Stimulated activated CD8-positive, alpha-beta memory T cell treated with anti-CD3 and anti-CD28 coated beads, Interleukin-4, amount 100 ng/mL, for 48 hours (primary cell): ENCODE measurements around the gene POU2F1.
"Not testable (repeated sequence)": the region's sequence is repeated elsewhere in the genome, so short reads cannot be mapped to it uniquely, and the experiment has no call there.

Experiments
- DNase-seq: peaks from one replicate; pipeline ENCODE4 v3.0.0-alpha.2; 2020

POU2F1 gene

GRCh38 chr1:167319206-167319605 is 98.5 kb downstream of the POU2F1 start:
- not testable (repeated sequence) for DNase-seq

- DNase-seq = no peak
These were observed 101.8 kb downstream of the POU2F1 start for GRCh38 chr1:167322483-167322882.

- no peak for DNase-seq
These were observed 104.5 kb downstream of the POU2F1 start for GRCh38 chr1:167325151-167325550.

- no peak for DNase-seq
These were observed 107.7 kb downstream of the POU2F1 start for GRCh38 chr1:167328306-167328815.

- no peak for DNase-seq
These were observed 108.3 kb downstream of the POU2F1 start for GRCh38 chr1:167328816-167329483.

- DNase-seq = no peak
These were observed 110.1 kb downstream of the POU2F1 start for GRCh38 chr1:167330601-167331293.

GRCh38 chr1:167331650-167332049 is 111.0 kb downstream of the POU2F1 start:
- DNase-seq = no peak

- no peak for DNase-seq
These were observed 111.8 kb downstream of the POU2F1 start for GRCh38 chr1:167332503-167332902.

- no peak for DNase-seq
These were observed 112.4 kb downstream of the POU2F1 start for GRCh38 chr1:167333124-167333523.

GRCh38 chr1:167333703-167334102 is 113.0 kb downstream of the POU2F1 start:
- no peak for DNase-seq

GRCh38 chr1:167339405-167339804 is 118.7 kb downstream of the POU2F1 start:
- no peak for DNase-seq

- DNase-seq = no peak
These were observed 122.2 kb downstream of the POU2F1 start for GRCh38 chr1:167342846-167343245.

- no peak for DNase-seq
These were observed 123.4 kb downstream of the POU2F1 start for GRCh38 chr1:167344112-167344511.

GRCh38 chr1:167344615-167345385 is 124.1 kb downstream of the POU2F1 start:
- DNase-seq = no peak

GRCh38 chr1:167345386-167345733 is 124.7 kb downstream of the POU2F1 start:
- no peak for DNase-seq

- no peak for DNase-seq
These were observed 136.6 kb downstream of the POU2F1 start for GRCh38 chr1:167357305-167357704.

GRCh38 chr1:167359295-167359694 is 138.6 kb downstream of the POU2F1 start:
- DNase-seq = no peak

- DNase-seq = no peak
These were observed 139.4 kb downstream of the POU2F1 start for GRCh38 chr1:167360120-167360519.

GRCh38 chr1:167362638-167363037 is 142.0 kb downstream of the POU2F1 start:
- DNase-seq = no peak

- DNase-seq = no peak
These were observed 144.1 kb downstream of the POU2F1 start for GRCh38 chr1:167364826-167365225.

- DNase-seq = no peak
These were observed 144.7 kb downstream of the POU2F1 start for GRCh38 chr1:167365360-167365759.

GRCh38 chr1:167367705-167368104 is 147.0 kb downstream of the POU2F1 start:
- DNase-seq = no peak

- DNase-seq = no peak
These were observed 148.5 kb downstream of the POU2F1 start for GRCh38 chr1:167369175-167369574.

- DNase-seq = no peak
These were observed 149.2 kb downstream of the POU2F1 start for GRCh38 chr1:167369933-167370332.
